ENCODE measurements around the gene ZDHHC14.

The ZDHHC14 gene

GRCh38 chr6:157632821-157633220, 251.8 kb downstream of the ZDHHC14 start:
- peak; percentile 86 for ATAC-seq
- TF ChIP-seq ZC3H10 (CRISPR knock-in tag; IDR thresholded peaks at IDR 0.05) = no peak

- no peak for TF ChIP-seq ZNF8 (CRISPR knock-in tag; IDR thresholded peaks at IDR 0.05)
- TF ChIP-seq CREB5 (CRISPR knock-in tag; IDR thresholded peaks at IDR 0.05; ENCODE audit: low read depth) = no peak
- no peak for ATAC-seq
Measured at GRCh38 chr6:157634546-157634945, 253.6 kb downstream of the ZDHHC14 start.

GRCh38 chr6:157635388-157636244, 254.6 kb downstream of the ZDHHC14 start:
- TF ChIP-seq ZFP30 (CRISPR knock-in tag; IDR thresholded peaks at IDR 0.05) = no peak
- no peak for TF ChIP-seq SNAI2 (CRISPR knock-in tag; IDR thresholded peaks at IDR 0.05)
- TF ChIP-seq GLIS3 (CRISPR knock-in tag; IDR thresholded peaks at IDR 0.05) = no peak
- no peak for TF ChIP-seq OSR1 (CRISPR knock-in tag; IDR thresholded peaks at IDR 0.05)
- no peak for TF ChIP-seq TOX (CRISPR knock-in tag; IDR thresholded peaks at IDR 0.05; ENCODE audit: borderline replicate concordance)
- TF ChIP-seq ARNTL (CRISPR knock-in tag; IDR thresholded peaks at IDR 0.05; ENCODE audit: borderline replicate concordance, low read depth) = no peak
- no peak for TF ChIP-seq RARB (CRISPR knock-in tag; IDR thresholded peaks at IDR 0.05)
- TF ChIP-seq ZC3H10 (CRISPR knock-in tag; IDR thresholded peaks at IDR 0.05) = no peak
- no peak for TF ChIP-seq TSHZ2 (CRISPR knock-in tag; IDR thresholded peaks at IDR 0.05)
- no peak for TF ChIP-seq CREB5 (CRISPR knock-in tag; IDR thresholded peaks at IDR 0.05; ENCODE audit: low read depth)
- TF ChIP-seq PPARA (CRISPR knock-in tag; IDR thresholded peaks at IDR 0.05; ENCODE audit: borderline replicate concordance) = no peak
- TF ChIP-seq ZFP3 (CRISPR knock-in tag; IDR thresholded peaks at IDR 0.05) = no peak
- TF ChIP-seq TCF4 (CRISPR knock-in tag; IDR thresholded peaks at IDR 0.05; ENCODE audit: borderline replicate concordance) = no peak
- TF ChIP-seq ESRRG (CRISPR knock-in tag; IDR thresholded peaks at IDR 0.05) = no peak
- no peak for TF ChIP-seq ISL1 (CRISPR knock-in tag; IDR thresholded peaks at IDR 0.05)
- no peak for TF ChIP-seq PATZ1 (CRISPR knock-in tag; IDR thresholded peaks at IDR 0.05; ENCODE audit: borderline replicate concordance)
- ATAC-seq = no peak

GRCh38 chr6:157637516-157637915, 256.5 kb downstream of the ZDHHC14 start:
- ATAC-seq = no peak

More at GRCh38 chr6:157637516-157637915, 256.5 kb downstream of the ZDHHC14 start:
- TF ChIP-seq RARB (CRISPR knock-in tag; IDR thresholded peaks at IDR 0.05) (no peak), ZC3H10 (CRISPR knock-in tag; IDR thresholded peaks at IDR 0.05) (no peak), CSRNP3 (CRISPR knock-in tag; IDR thresholded peaks at IDR 0.05) (no peak), TCF4 (CRISPR knock-in tag; IDR thresholded peaks at IDR 0.05; ENCODE audit: borderline replicate concordance) (no peak), ZNF8 (CRISPR knock-in tag; IDR thresholded peaks at IDR 0.05) (no peak)

Data from SK-N-SH treated with all-trans-retinoic acid at 6 μM for 48 hours (cell line).